ENCODE measurements around the gene TAF6. TPM values are rescaled to one million over a fixed set of nuclear protein-coding genes. Genes with fewer than 3 reads are reported as not detected.

The TAF6 gene
- total and polyA plus RNA-seq, 8 donors, result 43.5 to 69.2 (median 57.5) TPM

GRCh38 chr7:100142461-100142860, 23.3 kb upstream of the TAF6 start:
- intact Hi-C loops (cut with DNase I), result no loop called here
- TF ChIP-seq, protein P1, sequence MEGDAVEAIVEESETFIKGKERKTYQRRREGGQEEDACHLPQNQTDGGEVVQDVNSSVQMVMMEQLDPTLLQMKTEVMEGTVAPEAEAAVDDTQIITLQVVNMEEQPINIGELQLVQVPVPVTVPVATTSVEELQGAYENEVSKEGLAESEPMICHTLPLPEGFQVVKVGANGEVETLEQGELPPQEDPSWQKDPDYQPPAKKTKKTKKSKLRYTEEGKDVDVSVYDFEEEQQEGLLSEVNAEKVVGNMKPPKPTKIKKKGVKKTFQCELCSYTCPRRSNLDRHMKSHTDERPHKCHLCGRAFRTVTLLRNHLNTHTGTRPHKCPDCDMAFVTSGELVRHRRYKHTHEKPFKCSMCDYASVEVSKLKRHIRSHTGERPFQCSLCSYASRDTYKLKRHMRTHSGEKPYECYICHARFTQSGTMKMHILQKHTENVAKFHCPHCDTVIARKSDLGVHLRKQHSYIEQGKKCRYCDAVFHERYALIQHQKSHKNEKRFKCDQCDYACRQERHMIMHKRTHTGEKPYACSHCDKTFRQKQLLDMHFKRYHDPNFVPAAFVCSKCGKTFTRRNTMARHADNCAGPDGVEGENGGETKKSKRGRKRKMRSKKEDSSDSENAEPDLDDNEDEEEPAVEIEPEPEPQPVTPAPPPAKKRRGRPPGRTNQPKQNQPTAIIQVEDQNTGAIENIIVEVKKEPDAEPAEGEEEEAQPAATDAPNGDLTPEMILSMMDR (IDR thresholded peaks at IDR 0.05), result no peak
- H3K27ac ChIP-seq, result no peak overlapping the region
- no peaks in the 10 kb centered on the region for H3K9me3 ChIP-seq
- no peaks in the 10 kb centered on the region for H3K36me3 ChIP-seq
- no peak for DNase-seq
- H3K4me1 ChIP-seq, result peaks cover 0 to 15% of the 10 kb centered on the region in 2 donors
- H3K4me3 ChIP-seq, result no peak overlapping the region
- no peaks in the 10 kb centered on the region for H3K27me3 ChIP-seq
- ATAC-seq, result no peak

DNA sequence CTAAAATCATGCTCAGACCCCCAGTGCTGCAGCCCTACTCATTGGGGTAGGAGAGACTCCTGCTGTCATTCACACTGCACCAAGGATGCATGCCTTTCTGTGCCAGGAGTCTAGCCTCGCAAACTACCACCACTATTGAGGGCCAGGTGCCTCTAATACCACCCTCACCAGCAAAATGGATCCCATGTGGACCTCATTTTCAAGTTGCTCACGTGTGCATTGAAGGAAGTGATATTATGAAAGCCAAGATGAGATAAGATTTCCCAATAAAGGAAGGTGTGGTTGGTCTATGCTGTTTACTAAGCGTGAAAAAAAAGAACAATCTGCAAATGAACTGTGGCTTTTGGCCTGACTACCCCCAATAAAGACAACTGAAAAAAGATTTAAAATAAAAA, 22.4 kb upstream of the TAF6 start:
- no peak overlapping the region for H3K4me3 ChIP-seq
- TF ChIP-seq, protein P1 (IDR thresholded peaks at IDR 0.05), result no peak
- peak overlapping the region in 1 of 2 donors; percentile 5 for H3K27ac ChIP-seq
- DNase-seq, result no peak
- intact Hi-C loops (cut with DNase I), result no loop called here
- H3K9me3 ChIP-seq, result no peaks in the 10 kb centered on the region
- ATAC-seq, result no peak
- H3K27me3 ChIP-seq, result no peaks in the 10 kb centered on the region
- H3K36me3 ChIP-seq, result no peaks in the 10 kb centered on the region
- peaks cover 0 to 15% of the 10 kb centered on the region in 2 donors for H3K4me1 ChIP-seq

DNA sequence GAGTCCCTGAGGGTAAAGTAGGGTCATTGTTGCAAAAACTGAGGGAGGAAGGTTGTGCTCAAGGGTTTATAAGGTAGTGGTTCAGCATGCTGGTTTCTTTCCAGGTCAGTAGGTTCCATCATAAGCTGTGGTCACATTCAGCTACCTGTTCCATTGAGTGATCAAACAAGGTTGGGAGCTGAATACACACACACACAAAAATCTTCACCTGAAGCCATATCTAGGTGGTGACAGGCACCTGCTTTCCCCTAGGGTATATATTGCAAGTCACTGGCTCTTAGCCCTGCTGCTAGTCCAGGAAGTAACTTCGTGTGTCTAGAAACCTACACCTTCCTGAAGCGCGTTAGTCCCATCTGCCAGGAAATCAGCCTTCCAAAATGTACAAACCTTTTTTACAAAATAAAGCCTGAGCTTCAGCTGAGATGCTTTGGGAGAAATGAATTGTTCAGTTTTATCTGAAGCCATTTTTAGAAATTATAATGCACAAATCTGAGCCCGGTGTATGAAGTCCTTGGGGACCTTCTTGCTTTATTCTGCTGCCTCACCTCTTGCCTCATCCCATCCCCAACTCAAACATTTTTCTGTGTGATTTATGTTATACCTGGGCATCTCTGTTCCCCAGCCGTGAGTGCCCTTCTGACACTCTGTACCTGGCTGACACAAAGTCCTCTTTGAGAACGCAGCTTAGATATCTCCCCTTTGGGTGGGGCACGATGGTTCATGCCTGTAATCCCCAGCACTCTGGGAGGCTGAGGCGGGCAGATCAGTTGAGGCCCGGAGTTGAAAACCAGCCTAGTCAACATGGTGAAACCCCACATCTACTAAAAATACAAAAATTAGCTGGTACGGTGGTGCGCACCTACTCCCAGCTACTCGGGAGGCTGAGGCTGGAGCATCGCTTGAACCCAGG, 18.9 kb upstream of the TAF6 start:
- H3K36me3 ChIP-seq, result no peaks in the 10 kb centered on the region
- ATAC-seq (no peak), DNase-seq (no peak)
- no peaks in the 10 kb centered on the region for H3K9me3 ChIP-seq
- H3K4me3 ChIP-seq, result no peak overlapping the region
- TF ChIP-seq, protein P1 (IDR thresholded peaks at IDR 0.05), result no peak
- peaks cover 0 to 15% of the 10 kb centered on the region in 2 donors for H3K4me1 ChIP-seq
- no peak overlapping the region for H3K27ac ChIP-seq
- no peaks in the 10 kb centered on the region for H3K27me3 ChIP-seq
- intact Hi-C loops (cut with DNase I), result loop anchor here in 1 of 2 donors (5.0 kb wide), 1 partner anchor 84 kb away; no protein-coding TSS in a partner anchor

DNA sequence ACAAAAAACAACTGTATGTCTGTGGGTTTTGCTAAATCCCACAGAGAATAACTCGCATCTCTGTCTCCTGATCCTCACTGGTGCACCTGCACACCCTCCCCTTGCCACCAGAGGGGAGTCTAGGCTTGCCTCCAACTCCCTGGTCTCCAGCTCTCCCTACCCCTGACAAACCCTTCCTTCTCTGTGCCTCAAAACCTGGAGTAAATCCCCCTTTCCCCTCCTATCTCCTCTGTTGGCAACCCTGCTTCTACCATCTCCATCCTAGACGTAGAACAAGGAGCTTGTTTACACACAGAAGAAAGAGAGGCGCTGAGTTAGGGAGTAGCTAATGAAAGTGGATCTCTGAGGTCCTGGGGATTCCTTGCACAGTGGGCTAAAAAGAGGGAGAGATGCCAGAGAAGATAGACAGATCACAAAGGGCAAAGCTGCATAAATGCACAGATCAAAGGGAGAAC, 13.6 kb upstream of the TAF6 start:
- H3K27ac ChIP-seq, result no peak overlapping the region
- DNase-seq, result peak in 3 of 4 donors; percentile 33 to 71 (median 63)
- H3K9me3 ChIP-seq, result no peaks in the 10 kb centered on the region
- ATAC-seq, result peak; percentile 84
- intact Hi-C loops (cut with DNase I), result no loop called here
- H3K4me3 ChIP-seq, result no peak overlapping the region
- H3K36me3 ChIP-seq, result no peaks in the 10 kb centered on the region
- TF ChIP-seq, protein P1 (IDR thresholded peaks at IDR 0.05), result peak; percentile 63 to 81
- peaks cover 5 to 15% of the 10 kb centered on the region in 2 donors for H3K4me1 ChIP-seq
- H3K27me3 ChIP-seq, result no peaks in the 10 kb centered on the region

DNA sequence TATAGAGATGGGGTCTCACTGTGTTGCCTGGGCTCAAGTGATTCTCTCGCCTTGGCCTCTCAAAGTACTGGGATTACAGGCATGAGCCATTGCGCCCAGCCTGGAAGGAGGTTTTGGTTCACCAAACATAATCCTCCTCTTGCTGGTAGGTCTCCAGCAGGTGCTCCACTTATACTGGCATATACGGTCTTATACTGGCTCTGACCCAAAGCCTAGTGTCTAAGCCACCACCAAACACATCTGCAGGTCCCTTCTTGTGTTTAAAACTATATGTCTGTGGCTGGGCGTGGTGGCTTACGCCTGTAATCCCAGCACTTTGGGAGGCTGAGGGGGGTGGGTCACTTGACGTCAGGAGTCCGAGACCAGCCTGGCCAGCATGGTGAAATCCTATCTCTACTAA, 13.0 kb upstream of the TAF6 start:
- TF ChIP-seq, protein P1 (IDR thresholded peaks at IDR 0.05), result no peak
- H3K36me3 ChIP-seq, result no peaks in the 10 kb centered on the region
- no peak overlapping the region for H3K4me3 ChIP-seq
- H3K4me1 ChIP-seq, result peaks cover 5 to 17% of the 10 kb centered on the region in 2 donors
- intact Hi-C loops (cut with DNase I), result no loop called here
- H3K27ac ChIP-seq, result no peak overlapping the region
- no peaks in the 10 kb centered on the region for H3K9me3 ChIP-seq
- H3K27me3 ChIP-seq, result no peaks in the 10 kb centered on the region
- no peak for ATAC-seq
- DNase-seq, result no peak
